HG03439 (cell line): ENCODE results near the gene RFPL2.
"Not testable (repeated sequence)": the region's sequence is repeated elsewhere in the genome, so short reads cannot be mapped to it uniquely, and the experiment has no call there.

Experiments
- ATAC-seq: cut with Tn5 transposase; IDR thresholded peaks from one replicate; pipeline ENCODE4 v1.9.1; 2021; ENCODE audit warnings: mild to moderate bottlenecking, moderate library complexity; ENCODE audit not compliant: unreplicated experiment

RFPL2 gene

GRCh38 chr22:32206774-32207758 lies 2.2 kb upstream of the RFPL2 start:
- ATAC-seq: no peak

- no peak for ATAC-seq
Observed at GRCh38 chr22:32205974-32206773, 1.3 kb upstream of the RFPL2 start.

DNA sequence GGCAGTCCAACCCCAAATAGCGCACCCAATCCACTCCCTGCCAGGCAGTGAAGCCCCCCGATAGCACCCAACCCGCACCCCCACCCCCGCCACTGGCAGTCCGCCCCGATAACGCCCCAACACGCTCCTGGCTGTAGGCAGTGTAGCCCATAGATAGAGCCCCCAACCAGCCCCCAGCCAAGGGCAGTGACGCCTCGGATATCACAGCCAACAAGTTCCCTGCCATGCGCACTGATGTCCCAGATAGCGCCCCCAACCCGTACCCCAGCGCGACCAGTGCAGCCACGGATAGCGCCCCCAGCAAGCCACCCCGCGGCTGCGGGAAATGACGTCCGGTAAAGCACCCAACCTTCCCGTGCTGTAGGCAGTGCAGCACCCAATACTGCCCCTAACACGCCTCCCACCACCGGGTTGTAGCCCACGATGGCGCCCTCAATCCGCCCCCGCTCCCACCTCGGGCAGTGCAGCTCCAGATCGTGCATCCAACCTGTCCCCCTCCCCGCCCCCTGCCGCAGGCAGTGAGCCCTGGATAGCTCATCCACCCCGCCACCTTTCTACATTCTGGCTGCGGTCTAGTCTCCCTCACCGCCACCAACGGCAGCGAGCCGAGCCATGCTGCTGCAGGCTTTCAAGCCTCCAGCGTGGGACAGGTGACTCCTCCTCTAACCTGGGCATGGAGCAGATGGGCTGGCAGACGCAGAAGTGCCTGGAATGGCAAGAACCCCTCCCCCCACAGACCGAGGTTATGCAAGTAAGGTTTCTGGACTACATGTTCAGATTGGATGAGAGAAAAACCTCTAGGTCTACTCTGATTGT lies 625 bp downstream of the RFPL2 start:
- no peak for ATAC-seq

DNA sequence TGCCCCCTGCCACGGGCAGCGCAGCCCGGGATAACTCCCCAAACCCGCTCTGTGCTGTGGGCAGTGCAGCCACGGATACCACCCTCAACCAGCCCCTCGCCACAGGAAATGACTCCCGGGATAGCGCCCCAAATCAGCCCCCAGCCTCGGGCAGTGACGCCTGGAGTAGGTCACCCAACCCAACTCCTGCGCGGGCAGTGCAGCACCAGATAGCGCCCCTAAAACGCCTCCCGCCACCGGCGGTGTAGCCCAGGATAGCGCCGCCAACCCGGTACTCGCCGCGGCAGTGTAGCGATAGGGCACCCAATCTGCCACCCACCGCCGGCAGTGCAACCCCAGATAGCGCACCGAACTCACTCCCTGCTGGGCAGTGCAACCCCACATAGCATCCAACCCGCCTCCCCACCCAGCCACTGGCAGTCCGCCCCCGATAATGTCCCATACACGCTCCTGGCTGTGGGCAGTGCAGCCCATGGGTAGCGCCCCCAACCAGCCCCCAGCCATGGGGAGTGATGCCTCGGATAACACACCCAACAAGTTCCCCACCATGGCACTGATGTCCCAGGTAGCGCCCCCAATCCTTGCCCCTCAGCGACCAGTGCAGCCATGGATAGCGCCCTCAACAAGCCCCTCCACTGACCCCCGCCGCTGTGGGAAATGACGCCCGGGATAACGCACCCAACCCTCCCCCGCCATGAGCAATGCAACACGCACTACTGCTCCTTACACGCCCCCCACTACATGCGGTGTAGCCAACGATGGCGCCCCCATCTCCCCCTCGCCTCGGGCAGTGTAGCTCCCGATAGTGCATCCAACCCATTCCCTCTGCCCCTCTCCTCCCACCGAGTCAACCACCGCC lies 1.5 kb downstream of the RFPL2 start:
- ATAC-seq: no peak

DNA sequence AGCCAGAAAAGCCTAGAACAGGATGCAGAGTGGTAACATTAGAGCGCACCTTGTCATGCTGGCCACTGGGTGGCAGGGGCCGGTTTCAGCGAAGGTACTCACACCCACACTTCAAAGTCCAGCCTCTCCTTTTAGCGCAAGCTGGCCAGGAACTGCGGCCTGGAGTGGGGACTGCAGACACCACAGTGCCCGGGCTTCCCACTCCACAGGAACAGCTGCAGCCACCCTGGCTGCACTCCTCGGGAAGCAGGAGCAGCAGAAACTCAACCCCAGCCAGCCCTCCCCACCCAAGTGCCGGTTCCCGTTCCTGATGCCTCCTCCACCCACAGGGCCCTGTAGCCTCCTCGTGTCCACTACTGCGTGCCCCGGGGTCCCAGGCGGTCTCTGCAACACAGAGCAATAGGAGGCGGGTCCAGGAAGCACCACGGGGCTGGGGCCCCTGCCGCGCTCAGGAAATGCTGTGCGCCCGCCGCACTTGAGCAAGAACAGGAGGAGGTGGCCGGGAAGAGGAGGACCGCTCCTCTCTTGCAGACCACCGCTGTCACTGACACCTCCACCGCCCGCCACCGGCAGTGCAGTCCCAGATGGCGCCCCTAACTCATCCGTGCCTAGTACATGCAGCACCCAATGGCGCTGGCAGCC lies 2.2 kb downstream of the RFPL2 start:
- no peak for ATAC-seq

GRCh38 chr22:32202161-32202538 lies 2.7 kb downstream of the RFPL2 start:
- ATAC-seq: no peak

DNA sequence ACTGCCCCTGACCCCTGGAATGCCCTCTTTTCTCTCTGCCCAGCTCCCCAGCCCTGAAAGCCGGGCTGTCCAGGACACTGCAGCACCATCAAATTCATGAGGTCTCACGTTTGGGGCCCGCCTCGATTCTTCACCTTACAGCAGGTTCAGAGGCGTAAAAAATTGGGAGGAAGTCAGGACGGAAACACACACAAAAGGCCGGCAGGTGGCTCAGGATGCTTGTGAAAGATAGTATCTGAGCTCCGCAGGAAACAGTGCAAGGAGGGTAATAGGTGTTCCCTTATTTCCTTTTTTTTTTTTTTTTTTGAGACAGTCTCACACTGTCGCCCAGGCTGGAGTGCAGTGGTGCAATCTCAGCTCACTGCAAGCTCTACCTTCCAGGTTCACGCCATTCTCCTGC lies 4.1 kb downstream of the RFPL2 start:
- no peak for ATAC-seq

DNA sequence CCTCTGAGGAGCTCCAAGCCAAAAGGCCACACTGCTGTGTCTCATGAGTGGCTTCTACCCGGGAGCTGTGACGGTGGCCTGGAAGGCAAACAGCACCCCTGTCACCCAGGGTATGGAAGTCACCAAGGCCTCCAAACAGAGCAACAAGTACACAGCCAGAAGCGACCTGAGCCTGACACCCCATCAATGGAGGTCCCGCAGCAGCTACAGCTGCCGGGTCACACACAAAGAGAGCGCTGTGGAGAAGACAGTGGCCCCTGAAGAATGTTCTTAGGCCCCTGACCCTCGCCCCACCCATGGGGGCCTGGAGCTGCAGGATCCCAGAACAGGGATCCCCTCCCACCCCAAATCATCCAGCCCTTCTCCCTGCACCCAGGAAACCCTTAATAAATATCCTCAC lies 4.9 kb downstream of the RFPL2 start:
- ATAC-seq: no peak

DNA sequence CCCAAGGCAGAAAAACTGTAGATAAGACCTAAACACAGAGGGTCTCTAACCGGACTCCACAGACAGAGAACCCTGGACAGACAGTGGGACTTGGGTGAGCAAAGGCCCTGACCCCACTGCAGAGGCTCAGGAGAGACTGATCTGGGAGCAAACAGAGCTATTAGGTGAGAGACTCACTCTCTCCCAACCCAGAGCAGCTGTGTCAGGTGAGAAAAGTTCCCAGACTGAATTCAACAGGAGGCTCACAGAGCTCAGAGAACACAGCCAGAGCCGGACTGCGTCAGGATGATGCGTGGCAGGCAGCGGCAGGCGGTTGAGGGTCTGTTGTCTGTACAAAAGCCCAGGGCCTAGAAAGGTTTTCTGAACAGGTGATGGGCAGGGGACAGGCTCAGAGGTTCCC lies 5.5 kb downstream of the RFPL2 start:
- ATAC-seq: no peak

DNA sequence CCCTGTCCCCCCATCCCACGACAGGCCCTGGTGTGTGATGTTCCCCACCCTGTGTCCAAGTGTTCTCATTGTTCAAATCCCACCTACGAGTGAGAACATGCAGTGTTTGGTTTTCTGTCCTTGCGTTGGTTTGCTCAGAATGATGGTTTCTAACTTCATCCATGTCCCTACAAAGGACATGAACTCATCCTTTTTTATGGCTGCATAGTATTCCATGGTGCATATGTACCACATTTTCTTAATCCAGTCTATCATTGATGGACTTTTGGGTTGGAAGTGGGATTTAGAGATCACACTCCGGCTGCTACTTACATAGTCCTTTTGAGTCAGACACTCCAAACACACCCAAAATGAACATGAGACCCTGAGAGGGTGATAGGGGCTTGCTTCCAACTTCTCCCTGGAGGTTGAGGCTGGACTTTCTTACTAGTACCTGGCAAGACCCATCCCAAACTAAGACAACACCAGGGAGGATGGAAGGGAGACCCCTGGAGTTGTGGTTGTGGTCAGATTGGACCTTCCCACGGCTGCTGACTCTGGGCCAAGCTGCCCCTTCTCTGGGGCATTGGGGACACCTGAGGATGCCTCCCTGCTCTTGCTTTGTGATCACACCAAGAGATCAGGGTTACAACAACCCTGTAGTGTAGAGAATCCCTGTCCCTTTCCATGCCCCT lies 7.2 kb downstream of the RFPL2 start:
- not testable (repeated sequence) for ATAC-seq

DNA sequence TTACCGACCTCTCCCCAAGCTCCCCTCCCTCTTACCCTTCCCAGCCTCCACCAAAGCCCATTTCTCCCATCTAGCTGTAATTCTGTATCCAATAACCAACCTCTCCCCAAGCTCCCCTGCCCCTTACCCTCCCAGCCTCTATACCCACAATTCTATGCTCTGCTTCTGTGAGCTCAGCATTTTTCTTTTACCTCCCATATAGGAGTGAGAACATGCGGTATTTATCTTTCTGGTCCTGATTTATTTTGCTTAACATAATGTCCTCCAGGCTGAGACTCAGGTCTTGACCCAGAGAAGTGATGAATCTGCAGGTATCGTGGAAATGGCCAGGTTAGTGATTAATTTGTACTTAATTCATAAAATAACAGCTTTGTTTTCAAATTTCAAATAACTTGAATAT lies 9.0 kb downstream of the RFPL2 start:
- not testable (repeated sequence) for ATAC-seq

DNA sequence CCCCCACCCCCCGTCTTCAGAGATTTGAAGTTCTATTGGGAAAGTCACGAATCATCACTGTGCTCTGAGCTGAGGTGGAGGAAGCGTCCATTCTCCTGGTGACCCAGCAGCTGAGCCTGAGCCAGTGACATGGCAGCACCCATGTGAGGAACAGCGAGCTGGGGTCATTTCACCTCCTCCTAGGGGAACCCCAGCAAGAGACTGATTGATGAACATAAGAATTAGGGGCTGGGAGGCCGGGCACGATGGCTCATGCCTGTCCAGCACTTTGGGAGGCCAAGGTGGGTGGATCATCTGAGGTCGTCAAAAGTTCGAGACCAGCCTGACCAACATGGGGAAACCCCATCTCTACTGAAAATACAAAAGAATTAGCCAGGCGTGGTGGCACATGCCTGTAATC lies 11.5 kb downstream of the RFPL2 start:
- ATAC-seq: not testable (repeated sequence)

DNA sequence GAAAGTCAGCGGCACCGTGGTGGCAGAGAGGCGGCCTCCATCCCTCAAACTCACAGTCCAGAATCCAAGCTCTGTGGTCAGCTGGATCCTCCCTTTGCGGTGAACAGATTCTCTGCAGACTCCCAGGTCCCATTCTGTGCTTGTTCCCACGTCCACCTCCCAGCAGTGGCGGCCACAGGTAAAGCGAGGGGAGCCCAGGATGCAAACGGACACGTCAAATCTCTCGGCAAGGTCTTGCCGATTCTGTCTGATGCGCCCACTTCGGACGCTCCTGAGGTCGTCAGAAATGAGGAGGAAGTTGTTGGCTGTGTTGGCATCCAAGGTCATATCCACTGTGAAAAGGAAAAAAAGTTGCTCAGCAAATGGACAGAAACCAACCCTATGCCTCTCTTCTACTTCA lies 13.9 kb downstream of the RFPL2 start:
- not testable (repeated sequence) for ATAC-seq

DNA sequence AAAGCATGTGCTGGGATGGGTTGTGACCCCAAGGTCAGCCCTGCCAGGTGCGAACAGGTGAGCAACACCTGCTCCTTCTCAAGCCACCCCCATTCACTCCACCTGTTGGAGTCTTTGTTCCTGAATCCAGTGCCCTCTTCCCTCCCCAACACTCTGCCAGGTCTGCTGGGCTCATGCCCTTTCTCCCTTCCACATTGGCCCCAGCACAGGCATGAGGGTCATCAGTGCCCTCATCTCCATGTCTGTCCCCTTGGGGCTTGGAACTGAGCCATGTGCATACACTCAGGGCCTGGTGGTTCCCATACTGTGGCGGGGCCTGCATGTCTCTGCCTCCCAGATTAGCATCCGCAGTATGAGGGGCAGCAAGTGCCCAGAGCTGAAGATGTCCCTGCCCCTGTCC lies 19.1 kb downstream of the RFPL2 start:
- ATAC-seq: no peak

GRCh38 chr22:32183625-32184024 lies 21.2 kb downstream of the RFPL2 start:
- ATAC-seq: no peak

- no peak for ATAC-seq
Observed at GRCh38 chr22:32181043-32181442, 23.8 kb downstream of the RFPL2 start.

DNA sequence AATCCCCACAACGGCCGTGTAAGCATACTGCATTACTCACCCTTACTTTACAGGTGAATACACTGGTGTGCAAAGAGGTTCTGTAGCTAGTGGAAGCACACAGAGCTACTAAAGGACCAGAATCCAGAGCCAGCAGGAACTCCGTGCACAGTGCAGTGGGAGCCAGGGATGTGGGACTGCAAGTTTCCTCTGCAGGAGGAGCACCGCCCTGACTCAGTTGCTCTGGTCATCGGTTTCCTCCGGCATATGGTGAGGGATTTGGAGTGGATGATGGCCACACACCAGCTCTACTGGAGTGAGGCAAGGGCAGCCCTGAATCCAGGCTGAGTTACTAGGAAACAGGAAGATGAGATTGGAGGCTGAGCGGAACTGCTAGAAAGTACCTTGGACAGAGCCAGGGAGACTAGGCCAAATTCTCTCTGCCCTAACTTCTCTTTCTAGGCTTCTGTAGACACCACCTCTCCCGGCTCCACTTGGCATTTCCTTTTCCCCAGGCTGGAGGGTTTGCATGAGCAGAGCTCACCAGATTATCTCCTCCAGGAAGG lies 27.6 kb downstream of the RFPL2 start:
- ATAC-seq: no peak

GRCh38 chr22:32175683-32176644 lies 28.9 kb downstream of the RFPL2 start:
- no peak for ATAC-seq
